Large intestine (tissue), 12 donors: ENCODE measurements around the gene ARRB1. TPM values are rescaled to one million over a fixed set of nuclear protein-coding genes. Genes with fewer than 3 reads are reported as not detected.

ENCODE experiments used
- DNase-seq, 2 donors: peaks; one replicate each; pipeline versions ENCODE4 v3.0.0 to v3.0.0-alpha.2; 2013
- H3K27ac ChIP-seq: one replicate; pipeline ENCODE4 v1.5.1; 2013; ENCODE audit warnings: low read length
- H3K27me3 ChIP-seq: 2 replicates; pipeline ENCODE4 v1.6.1; 2013; ENCODE audit warnings: low read length; ENCODE audit not compliant: control insufficient read depth, insufficient read depth
- H3K36me3 ChIP-seq: 2 replicates; pipeline ENCODE4 v1.6.1; 2013; ENCODE audit warnings: low read length; ENCODE audit not compliant: control insufficient read depth, insufficient read depth
- H3K4me1 ChIP-seq: one replicate; pipeline ENCODE4 v1.6.1; 2013; ENCODE audit warnings: low read length; ENCODE audit not compliant: control insufficient read depth, insufficient read depth
- H3K4me3 ChIP-seq: one replicate; pipeline ENCODE4 v1.5.1; 2013; ENCODE audit warnings: low read length
- H3K9me3 ChIP-seq: one replicate; pipeline ENCODE4 v1.6.1; 2013; ENCODE audit warnings: mild to moderate bottlenecking, low read depth, low read length, moderate library complexity; ENCODE audit not compliant: control insufficient read depth
- WGBS: methylation state at CpG from one replicate; pipeline ENCODE4 v1.1.5; 2013; ENCODE audit warnings: low lambda C conversion rate; ENCODE audit not compliant: insufficient coverage; 5-methylcytosine and 5-hydroxymethylcytosine counted together
- long read RNA-seq, 11 donors: transcript quantifications; one replicate each; lab custom pipeline, GENCODE V29; 2026
- polyA plus RNA-seq: library from polyadenylated mRNA; unstranded; fragments of 120-200 nt; gene quantifications from one replicate; pipeline ENCODE4 v1.2.1, GENCODE V29; 2013

ARRB1 gene
- 26.9 TPM for polyA plus RNA-seq
- long read RNA-seq, donor 1, partial matches to known transcripts, result 0 of 2 reads
- long read RNA-seq, donor 1, other reads (novel, unspliced or antisense), result 0 of 2 reads
- long read RNA-seq, donor 2, transcript ARRB1-201 (15 exons, 1,895 nt), result major isoform, 9 of 10 reads
- long read RNA-seq, donor 2, partial matches to known transcripts, result 0 of 10 reads
- long read RNA-seq, donor 2, other reads (novel, unspliced or antisense), result 0 of 10 reads
- long read RNA-seq, donor 3, result 0 reads
- long read RNA-seq, donor 4, result 0 reads
- long read RNA-seq, donor 5, partial matches to known transcripts, result 0 of 4 reads
- long read RNA-seq, donor 5, other reads (novel, unspliced or antisense), result 0 of 4 reads
- long read RNA-seq, donor 6, partial matches to known transcripts, result 6 of 9 reads
- long read RNA-seq, donor 6, other reads (novel, unspliced or antisense), result 0 of 9 reads
- long read RNA-seq, donor 7, partial matches to known transcripts, result 2,416 of 2,561 reads
- long read RNA-seq, donor 7, other reads (novel, unspliced or antisense), result 142 of 2,561 reads
- long read RNA-seq, donor 8, partial matches to known transcripts, result 0 of 4 reads
- long read RNA-seq, donor 8, other reads (novel, unspliced or antisense), result 0 of 4 reads
- long read RNA-seq, donor 9, transcript ARRB1-201 (15 exons, 1,895 nt), result major isoform, 6 of 7 reads
- long read RNA-seq, donor 9, partial matches to known transcripts, result 0 of 7 reads
- long read RNA-seq, donor 9, other reads (novel, unspliced or antisense), result 0 of 7 reads
- long read RNA-seq, donor 10, transcript ARRB1-201 (15 exons, 1,895 nt), result major isoform, 10 of 13 reads
- long read RNA-seq, donor 10, partial matches to known transcripts, result 0 of 13 reads
- long read RNA-seq, donor 10, other reads (novel, unspliced or antisense), result 0 of 13 reads
- long read RNA-seq, donor 11, partial matches to known transcripts, result 4,021 of 4,307 reads
- long read RNA-seq, donor 11, other reads (novel, unspliced or antisense), result 280 of 4,307 reads

GRCh38 chr11:75351541-75351790 lies at the start of gene ARRB1:
ARRB1 (minus strand) TSS chr11:75351661; CDS start chr11:75351607, 54 bp downstream.
- Histone ChIP-seq H3K4me3 (peak within 1 kb of the TSS; percentile 83), H3K27me3 (no peaks in the 10 kb centered on the region), H3K9me3 (no peaks in the 10 kb centered on the region), H3K36me3 (peaks cover 14% of the 10 kb centered on the region), H3K27ac (peak within 1 kb of the TSS; percentile 93), H3K4me1 (peaks cover 50% of the 10 kb centered on the region)
- no CpG with 5 or more reads among the region's 38 CpGs for WGBS
- no peak for DNase-seq

- peak in 1 of 2 donors; percentile 44 for DNase-seq
- H3K27ac ChIP-seq, result peak overlapping the region; percentile 94
- peak overlapping the region; percentile 85 for H3K4me3 ChIP-seq
- H3K4me1 ChIP-seq, result peaks cover 15% of the 10 kb centered on the region
- no peaks in the 10 kb centered on the region for H3K27me3 ChIP-seq
- H3K9me3 ChIP-seq, result peaks cover 2% of the 10 kb centered on the region
- peaks cover 44% of the 10 kb centered on the region for H3K36me3 ChIP-seq
- no CpG with 5 or more reads among the region's 11 CpGs for WGBS
These were observed 48.8 kb upstream of the ARRB1 start for GRCh38 chr11:75400146-75400865.

- no peaks in the 10 kb centered on the region for H3K27me3 ChIP-seq
- peak; percentile 93 to 97 for DNase-seq
- peak within 1 kb of the TSS; percentile 94 for H3K27ac ChIP-seq
- H3K4me1 ChIP-seq, result peaks cover 15% of the 10 kb centered on the region
- 0% methylated on average over 3 of the region's 55 CpGs for whole genome bisulfite sequencing
- peaks cover 2% of the 10 kb centered on the region for H3K9me3 ChIP-seq
- H3K36me3 ChIP-seq, result peaks cover 37% of the 10 kb centered on the region
- H3K4me3 ChIP-seq, result peak within 1 kb of the TSS; percentile 85
These were observed 48.1 kb upstream of the ARRB1 start, which contains the start of gene RPS3 for GRCh38 chr11:75399344-75400145. RPS3 (plus strand) TSS chr11:75399518; CDS start chr11:75399548, 30 bp downstream.

GRCh38 chr11:75398906-75399305 lies 47.4 kb upstream of the ARRB1 start:
- DNase-seq, result no peak
- no CpG with 5 or more reads among the region's 8 CpGs for WGBS
- Histone ChIP-seq H3K4me1 (peaks cover 15% of the 10 kb centered on the region), H3K4me3 (no peak overlapping the region), H3K9me3 (peaks cover 2% of the 10 kb centered on the region), H3K27ac (no peak overlapping the region), H3K36me3 (peaks cover 30% of the 10 kb centered on the region), H3K27me3 (no peaks in the 10 kb centered on the region)

GRCh38 chr11:75394085-75394840 lies 42.8 kb upstream of the ARRB1 start:
- Histone ChIP-seq H3K4me1 (no peaks in the 10 kb centered on the region), H3K36me3 (no peaks in the 10 kb centered on the region), H3K27me3 (no peaks in the 10 kb centered on the region), H3K9me3 (no peaks in the 10 kb centered on the region), H3K27ac (no peak overlapping the region), H3K4me3 (no peak overlapping the region)
- WGBS, result 50% methylated on average over 2 of the region's 8 CpGs
- no peak for DNase-seq

- no CpG with 5 or more reads among the region's 7 CpGs for WGBS
- H3K9me3 ChIP-seq, result no peaks in the 10 kb centered on the region
- DNase-seq, result no peak
- H3K36me3 ChIP-seq, result no peaks in the 10 kb centered on the region
- no peak overlapping the region for H3K27ac ChIP-seq
- no peaks in the 10 kb centered on the region for H3K27me3 ChIP-seq
- H3K4me1 ChIP-seq, result peaks cover 21% of the 10 kb centered on the region
- H3K4me3 ChIP-seq, result no peak overlapping the region
These were observed 38.5 kb upstream of the ARRB1 start for GRCh38 chr11:75389925-75390324.

GRCh38 chr11:75389276-75389605 lies 37.8 kb upstream of the ARRB1 start:
- peaks cover 23% of the 10 kb centered on the region for H3K4me1 ChIP-seq
- H3K27me3 ChIP-seq, result no peaks in the 10 kb centered on the region
- no peak for DNase-seq
- H3K36me3 ChIP-seq, result no peaks in the 10 kb centered on the region
- H3K27ac ChIP-seq, result no peak overlapping the region
- WGBS, result no CpG with 5 or more reads among the region's 11 CpGs
- no peaks in the 10 kb centered on the region for H3K9me3 ChIP-seq
- no peak overlapping the region for H3K4me3 ChIP-seq

GRCh38 chr11:75388386-75389275 lies 37.2 kb upstream of the ARRB1 start:
- no peaks in the 10 kb centered on the region for H3K9me3 ChIP-seq

More at GRCh38 chr11:75388386-75389275, 37.2 kb upstream of the ARRB1 start:
- no peaks in the 10 kb centered on the region for H3K27me3 ChIP-seq
- no peak overlapping the region for H3K4me3 ChIP-seq
- 0% methylated on average over 1 of the region's 9 CpGs for WGBS
- no peaks in the 10 kb centered on the region for H3K36me3 ChIP-seq
- DNase-seq, result peak; percentile 58 to 59
- H3K27ac ChIP-seq, result peak overlapping the region; percentile 16
- peaks cover 23% of the 10 kb centered on the region for H3K4me1 ChIP-seq
